ENCODE data around the gene PAX6.
A peak's percentile ranks its signal among the peaks of the same experiment; 100 is the strongest.

PAX6 gene

DNA sequence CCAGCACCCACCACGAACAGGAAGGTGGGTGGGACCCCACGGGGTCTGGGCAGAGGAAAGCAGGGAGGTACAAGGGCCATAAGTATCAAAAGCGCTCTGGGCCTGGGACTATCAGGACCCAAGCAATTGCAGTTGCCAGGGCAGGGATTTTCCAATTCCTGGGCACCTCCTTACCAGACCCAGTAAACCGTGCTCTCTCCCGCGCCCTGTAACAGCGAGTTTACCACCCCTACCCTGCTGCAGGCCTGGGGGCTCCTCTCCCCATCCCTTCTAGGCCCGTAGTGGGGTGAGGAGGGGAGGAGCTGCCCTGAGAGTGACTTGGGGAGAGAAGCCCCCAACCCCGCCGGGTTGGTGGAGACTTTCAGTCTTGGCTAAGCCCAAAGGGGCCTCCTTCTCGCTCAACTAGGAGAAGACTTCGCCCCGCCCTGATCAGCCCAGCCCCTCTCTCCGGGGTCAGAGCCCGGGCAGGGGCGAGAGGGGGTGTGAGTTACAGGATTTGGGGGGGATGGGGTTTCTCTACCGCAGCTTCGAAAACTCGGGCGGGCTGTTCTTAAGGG lies 5.4 kb downstream of the PAX6 start:
- peaks cover 62% of the 10 kb centered on the region for H3K4me1 Mint-ChIP-seq

DNA sequence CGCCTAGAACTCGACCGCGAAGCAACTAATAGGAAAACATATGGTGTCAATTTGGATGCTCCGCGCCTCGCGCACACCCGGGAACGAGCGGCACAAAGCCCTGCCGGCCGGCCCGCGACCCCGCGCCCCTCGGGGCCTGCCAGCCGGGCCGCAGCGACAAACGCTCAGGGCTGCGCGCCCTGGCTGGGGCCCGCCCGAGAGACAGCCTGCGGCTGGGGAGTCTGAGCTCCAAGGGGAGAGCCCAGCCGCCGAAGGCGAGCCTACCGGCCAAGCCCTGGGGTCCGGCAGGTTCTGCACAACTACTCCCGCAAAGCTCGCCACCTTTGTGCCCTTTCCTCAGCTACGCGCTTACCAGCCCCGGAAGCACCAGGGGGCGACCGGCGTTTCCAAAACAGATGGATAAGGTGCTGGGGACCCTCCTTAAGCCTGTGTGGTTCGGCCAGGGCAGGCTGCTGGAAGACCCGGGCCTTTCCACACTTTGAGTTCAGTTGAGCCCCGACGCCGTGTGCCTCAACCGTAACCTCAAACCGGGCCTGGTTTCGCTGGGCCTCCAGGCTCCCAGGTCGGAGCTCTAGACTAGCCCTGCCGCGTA lies 6.0 kb downstream of the PAX6 start:
- ATAC-seq = peak; percentile 22
- Mint-ChIP-seq H3K4me3 (peak overlapping the region; percentile 42 to 82), H3K27me3 (peaks cover 99% of the 10 kb centered on the region), H3K4me1 (peaks cover 65% of the 10 kb centered on the region), H3K9me3 (peaks cover 5 to 7% of the 10 kb centered on the region in 2 donors), H3K27ac (no peak overlapping the region)
- DNase-seq = no peak

More for the DNA sequence above, 5.4 kb downstream of the PAX6 start:
- Mint-ChIP-seq H3K4me3 (no peak overlapping the region), H3K27me3 (peaks cover 99% of the 10 kb centered on the region), H3K27ac (no peak overlapping the region), H3K9me3 (peaks cover 0 to 7% of the 10 kb centered on the region in 2 donors)
- ATAC-seq = peak; percentile 41
- DNase-seq = no peak

DNA sequence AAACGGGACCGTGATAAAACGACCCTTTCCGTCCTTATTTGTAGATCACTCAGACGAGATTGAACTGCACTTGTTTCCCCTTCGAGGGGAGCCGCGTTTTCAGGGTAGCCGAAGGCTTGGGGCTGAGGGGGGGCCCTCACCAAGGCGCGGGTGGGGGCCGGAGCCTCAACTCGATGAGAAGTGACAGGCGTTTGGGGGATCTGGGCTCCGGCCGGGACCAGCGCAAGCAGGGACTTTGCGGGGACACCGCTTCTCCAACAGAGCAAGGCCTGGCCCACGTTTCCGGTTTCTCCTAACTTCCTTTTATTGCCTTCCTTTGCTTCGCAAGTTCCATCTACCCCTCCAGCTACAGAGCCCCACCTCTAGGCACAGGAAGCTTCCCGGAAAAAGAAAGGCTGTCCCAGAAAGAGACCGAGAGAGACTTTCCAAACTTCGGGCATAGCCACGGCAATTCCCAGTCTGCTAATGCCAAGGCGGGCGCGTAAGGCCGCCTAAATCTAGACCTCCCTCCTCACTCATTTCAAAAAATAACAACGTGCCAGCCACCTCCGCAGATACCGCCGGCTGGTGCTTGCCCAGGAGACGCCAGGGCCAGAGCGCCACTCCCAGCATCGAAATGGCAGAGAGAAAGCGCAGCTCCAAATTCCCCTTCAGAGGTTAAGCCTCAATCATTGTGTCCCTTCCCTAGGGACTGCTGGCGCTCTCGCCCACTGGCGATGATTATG lies 6.6 kb downstream of the PAX6 start:
- no peak for ATAC-seq
- H3K9me3 Mint-ChIP-seq = peaks cover 7 to 9% of the 10 kb centered on the region in 2 donors
- H3K4me3 Mint-ChIP-seq = peak overlapping the region; percentile 42 to 82
- H3K27ac Mint-ChIP-seq = no peak overlapping the region
- DNase-seq = no peak
- peaks cover 65% of the 10 kb centered on the region for H3K4me1 Mint-ChIP-seq
- peaks cover 99% of the 10 kb centered on the region for H3K27me3 Mint-ChIP-seq

DNA sequence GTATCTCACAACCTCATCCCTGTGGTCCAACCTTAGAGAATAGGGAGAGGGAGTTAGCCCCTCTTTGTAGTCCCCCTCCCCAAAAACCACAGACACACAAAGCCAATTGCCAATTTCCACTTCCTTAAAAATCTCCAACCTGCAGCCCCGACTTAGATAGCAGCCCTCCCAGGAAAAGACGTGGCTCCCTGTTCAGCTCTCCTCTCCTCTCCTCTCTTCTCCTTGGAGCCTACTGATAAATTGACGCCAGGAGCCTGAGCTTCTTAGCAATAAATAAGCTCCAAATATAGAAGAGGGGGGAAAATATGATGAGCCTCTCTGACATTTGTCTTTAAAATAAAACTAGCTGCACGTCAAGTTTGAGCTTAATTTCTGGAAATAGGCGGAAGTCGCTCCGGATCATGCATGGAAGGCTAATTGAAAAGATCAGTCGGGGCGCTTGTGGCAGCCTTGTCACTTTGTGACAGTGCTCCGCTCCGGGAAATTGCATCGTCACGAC lies 7.3 kb downstream of the PAX6 start:
- Mint-ChIP-seq H3K9me3 (peaks cover 7 to 9% of the 10 kb centered on the region in 2 donors), H3K27ac (no peak overlapping the region)
- ATAC-seq = no peak

DNA sequence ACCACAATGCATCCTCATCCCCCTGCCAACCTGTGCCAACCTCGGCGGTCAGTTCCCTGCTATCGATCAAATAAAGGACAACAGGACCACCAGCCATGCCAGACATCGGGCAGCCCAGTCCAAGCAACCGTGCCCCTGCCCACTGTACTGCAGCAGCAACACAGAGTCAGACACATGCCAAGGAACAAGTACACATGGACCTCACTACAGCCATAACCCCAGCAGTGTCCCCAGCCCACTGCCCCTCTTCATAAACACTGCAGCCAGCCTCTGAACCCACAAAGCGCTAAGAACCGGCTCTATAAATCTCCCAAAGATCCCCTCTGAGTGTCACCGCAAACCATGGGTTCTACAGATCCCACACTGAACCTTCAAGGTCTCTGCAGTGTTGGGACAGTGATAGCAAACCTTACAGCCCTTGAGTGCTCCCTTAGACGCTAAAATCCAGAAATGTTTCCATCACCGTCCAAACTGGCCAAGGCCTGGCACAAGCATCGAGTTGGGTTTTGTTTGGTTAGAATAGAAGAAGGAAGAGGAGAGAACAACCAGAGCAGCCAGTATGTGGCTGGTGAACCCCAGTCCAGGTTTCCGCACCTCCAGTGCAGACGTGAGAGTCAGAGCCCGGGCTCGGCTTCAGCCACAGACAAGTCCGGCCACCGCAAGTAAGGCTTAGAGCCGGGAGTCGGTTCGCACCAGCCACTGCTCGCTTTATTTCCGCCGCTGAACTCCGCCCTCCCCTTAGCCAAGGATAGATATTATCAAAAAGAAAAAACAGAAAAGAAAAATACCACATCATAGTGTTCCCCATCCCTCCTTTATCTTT lies 7.9 kb downstream of the PAX6 start:
- ATAC-seq (no peak), DNase-seq (no peak)
- H3K4me1 Mint-ChIP-seq = peaks cover 63% of the 10 kb centered on the region
- peak overlapping the region in 1 of 2 donors; percentile 82 for H3K4me3 Mint-ChIP-seq
- peaks cover 99% of the 10 kb centered on the region for H3K27me3 Mint-ChIP-seq
- H3K9me3 Mint-ChIP-seq = peaks cover 7 to 9% of the 10 kb centered on the region in 2 donors
- H3K27ac Mint-ChIP-seq = no peak overlapping the region

More for the DNA sequence above, 7.3 kb downstream of the PAX6 start:
- peaks cover 65% of the 10 kb centered on the region for H3K4me1 Mint-ChIP-seq
- peaks cover 99% of the 10 kb centered on the region for H3K27me3 Mint-ChIP-seq
- no peak for DNase-seq
- H3K4me3 Mint-ChIP-seq = peak overlapping the region; percentile 42 to 82

DNA sequence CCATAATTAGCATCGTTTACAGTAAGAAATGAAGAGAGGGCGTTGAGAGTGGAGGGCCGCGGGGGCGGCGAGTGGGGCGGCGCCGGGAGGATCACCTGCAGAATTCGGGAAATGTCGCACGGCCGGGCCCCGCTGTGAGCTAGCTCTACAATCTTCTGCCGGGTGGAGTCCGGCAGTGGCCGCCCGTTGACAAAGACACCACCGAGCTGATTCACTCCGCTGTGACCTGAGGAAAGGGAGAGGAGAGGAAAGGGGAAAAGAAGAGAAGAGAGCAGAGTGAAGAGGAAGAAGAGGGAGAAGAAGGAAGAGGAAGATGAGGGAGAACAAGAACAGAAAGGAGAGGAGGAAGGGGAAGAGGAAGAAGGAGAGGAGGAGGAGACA lies 8.5 kb downstream of the PAX6 start:
- no peak for DNase-seq
- Mint-ChIP-seq H3K27me3 (peaks cover 99% of the 10 kb centered on the region), H3K4me3 (no peak overlapping the region), H3K4me1 (peaks cover 67% of the 10 kb centered on the region), H3K9me3 (peaks cover 7 to 9% of the 10 kb centered on the region in 2 donors), H3K27ac (no peak overlapping the region)
- no peak for ATAC-seq

DNA sequence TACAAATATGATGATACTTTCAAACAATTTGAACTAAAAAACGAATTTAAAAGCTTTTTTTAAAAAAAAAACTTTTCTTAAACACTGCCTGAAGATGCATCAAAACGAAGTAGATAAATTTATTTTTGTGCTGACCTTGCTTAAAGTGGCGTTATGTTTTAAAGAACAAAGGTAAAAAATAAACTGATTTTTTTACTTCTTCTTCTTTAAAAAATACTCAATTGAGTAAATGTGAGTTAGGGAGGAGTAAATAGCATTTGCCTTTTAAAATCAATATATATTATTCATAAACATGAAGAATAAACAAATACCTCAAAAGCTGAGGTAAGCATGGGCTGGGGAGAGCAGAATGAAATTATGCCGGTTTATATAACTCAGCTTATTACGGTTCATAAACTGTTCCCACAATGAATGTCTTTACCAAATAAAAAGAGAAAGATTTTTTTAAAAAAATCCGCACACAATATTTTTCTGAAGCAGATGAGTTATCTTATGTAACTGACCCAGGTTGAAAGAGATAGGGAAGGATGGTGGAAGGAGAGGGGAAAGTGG lies 9.0 kb downstream of the PAX6 start:
- Mint-ChIP-seq H3K27ac (no peak overlapping the region), H3K4me1 (peaks cover 72% of the 10 kb centered on the region), H3K9me3 (peaks cover 7 to 9% of the 10 kb centered on the region in 2 donors), H3K27me3 (peaks cover 99% of the 10 kb centered on the region), H3K4me3 (no peak overlapping the region)
- DNase-seq (no peak), ATAC-seq (no peak)

DNA sequence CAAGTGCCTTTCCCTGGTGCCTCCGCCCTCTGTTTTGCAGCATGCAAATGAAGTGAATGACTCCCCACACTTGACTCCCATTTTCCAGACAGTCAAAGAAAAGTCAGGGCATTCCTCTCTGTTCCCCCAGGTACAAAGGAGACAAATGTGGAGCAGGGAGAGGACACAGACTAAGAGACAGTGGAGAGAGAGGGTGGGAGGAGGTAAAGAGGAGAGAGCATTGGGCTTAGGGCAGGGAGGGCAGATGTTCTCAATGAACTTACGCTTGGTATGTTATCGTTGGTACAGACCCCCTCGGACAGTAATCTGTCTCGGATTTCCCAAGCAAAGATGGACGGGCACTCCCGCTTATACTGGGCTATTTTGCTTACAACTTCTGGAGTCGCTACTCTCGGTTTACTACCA lies 9.8 kb downstream of the PAX6 start:
- H3K4me1 Mint-ChIP-seq = peaks cover 79% of the 10 kb centered on the region
- H3K27ac Mint-ChIP-seq = no peak overlapping the region

DNA sequence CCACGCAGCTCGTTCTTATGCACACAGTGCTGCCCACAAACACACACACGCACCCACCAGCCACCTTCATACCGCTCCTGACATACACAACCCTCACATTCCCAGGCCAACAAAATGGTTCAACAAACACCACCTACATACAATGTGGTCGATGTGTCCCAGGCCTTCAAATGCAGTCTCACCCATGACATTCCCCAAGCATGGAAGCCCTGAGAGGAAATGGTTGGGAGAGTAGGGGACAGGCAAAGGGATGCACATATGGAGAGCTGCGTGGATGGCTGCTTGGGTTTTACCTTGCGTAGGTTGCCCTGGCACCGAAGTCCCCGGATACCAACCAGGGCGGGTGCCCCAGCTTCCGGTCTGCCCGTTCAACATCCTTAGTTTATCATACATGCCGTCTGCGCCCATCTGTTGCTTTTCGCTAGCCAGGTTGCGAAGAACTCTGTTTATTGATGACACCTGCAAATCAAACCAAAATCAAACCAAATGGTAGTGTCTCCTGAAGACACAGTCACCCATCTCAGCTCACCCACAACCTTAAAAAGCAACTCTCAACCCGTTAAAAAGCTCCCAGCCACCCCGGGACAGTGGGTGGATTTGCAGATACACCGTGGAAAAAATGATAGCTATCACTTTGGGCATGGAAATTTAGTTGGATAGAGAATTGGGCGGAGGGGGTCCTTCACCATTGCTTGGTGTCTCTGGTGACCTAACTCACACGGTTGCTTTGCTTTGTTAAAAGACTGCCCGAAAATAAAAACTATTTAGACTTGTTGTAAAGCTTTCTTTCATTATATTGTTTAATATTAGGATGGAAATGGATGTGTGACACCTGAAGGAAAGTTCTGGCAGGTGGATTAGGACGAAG lies 10.5 kb downstream of the PAX6 start:
- Mint-ChIP-seq H3K4me3 (peak overlapping the region in 1 of 2 donors; percentile 65), H3K4me1 (peaks cover 77% of the 10 kb centered on the region), H3K27ac (no peak overlapping the region), H3K27me3 (peaks cover 99% of the 10 kb centered on the region), H3K9me3 (peaks cover 7 to 9% of the 10 kb centered on the region in 2 donors)
- DNase-seq (no peak), ATAC-seq (no peak)

More for the DNA sequence above, 9.8 kb downstream of the PAX6 start:
- no peak for DNase-seq
- Mint-ChIP-seq H3K9me3 (peaks cover 7 to 9% of the 10 kb centered on the region in 2 donors), H3K27me3 (peaks cover 99% of the 10 kb centered on the region), H3K4me3 (no peak overlapping the region)
- no peak for ATAC-seq

DNA sequence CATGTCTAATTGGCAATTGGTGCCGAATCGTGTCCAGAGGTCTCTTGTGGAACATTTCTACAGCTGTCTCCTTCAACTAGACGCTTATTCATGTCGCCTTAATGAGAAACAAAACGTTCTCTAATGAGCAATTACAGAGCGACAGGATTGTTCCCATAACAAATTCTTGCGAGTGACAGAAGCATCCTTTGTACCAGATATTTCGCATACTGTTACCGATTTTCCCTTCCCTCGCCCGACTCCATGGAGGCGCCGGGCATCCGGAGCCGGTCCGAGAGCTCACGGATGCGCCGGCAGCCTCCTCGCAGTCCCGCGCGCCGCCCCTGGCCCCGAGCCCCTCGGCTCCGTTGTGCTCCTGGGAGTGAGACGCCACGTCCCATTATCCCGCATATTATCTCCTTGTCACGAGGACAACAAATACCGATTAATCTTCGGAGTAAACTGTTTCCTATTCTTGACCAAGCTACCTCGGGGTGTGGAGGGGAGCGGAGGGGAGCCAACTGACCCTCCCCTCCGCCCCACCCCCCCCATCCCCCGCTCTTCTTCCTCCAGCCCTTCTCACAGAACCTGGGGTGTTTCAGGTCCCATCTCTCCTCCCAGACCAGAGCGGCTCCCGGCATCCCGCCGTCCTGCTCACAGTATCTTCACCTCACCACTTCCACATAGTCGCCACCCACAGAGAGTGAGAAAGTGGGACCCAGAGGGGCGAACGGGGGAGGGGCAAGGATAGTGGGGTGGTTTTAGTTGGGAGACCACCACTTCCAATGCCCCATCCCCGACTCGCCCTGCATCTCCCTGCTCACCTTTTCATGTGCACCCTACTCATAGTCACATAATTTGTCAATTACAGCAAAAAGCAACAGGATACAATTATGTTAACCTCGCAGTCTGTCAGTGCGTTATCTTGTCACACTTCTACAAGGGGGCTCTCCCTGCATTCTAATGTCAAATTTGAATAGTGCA lies 11.4 kb downstream of the PAX6 start:
- DNase-seq = no peak
- H3K27ac Mint-ChIP-seq = no peak overlapping the region
- H3K4me1 Mint-ChIP-seq = peaks cover 69% of the 10 kb centered on the region
- no peak for ATAC-seq
- H3K9me3 Mint-ChIP-seq = peaks cover 7 to 9% of the 10 kb centered on the region in 2 donors
- peaks cover 96% of the 10 kb centered on the region for H3K27me3 Mint-ChIP-seq
- H3K4me3 Mint-ChIP-seq = peak overlapping the region; percentile 53 to 65

DNA sequence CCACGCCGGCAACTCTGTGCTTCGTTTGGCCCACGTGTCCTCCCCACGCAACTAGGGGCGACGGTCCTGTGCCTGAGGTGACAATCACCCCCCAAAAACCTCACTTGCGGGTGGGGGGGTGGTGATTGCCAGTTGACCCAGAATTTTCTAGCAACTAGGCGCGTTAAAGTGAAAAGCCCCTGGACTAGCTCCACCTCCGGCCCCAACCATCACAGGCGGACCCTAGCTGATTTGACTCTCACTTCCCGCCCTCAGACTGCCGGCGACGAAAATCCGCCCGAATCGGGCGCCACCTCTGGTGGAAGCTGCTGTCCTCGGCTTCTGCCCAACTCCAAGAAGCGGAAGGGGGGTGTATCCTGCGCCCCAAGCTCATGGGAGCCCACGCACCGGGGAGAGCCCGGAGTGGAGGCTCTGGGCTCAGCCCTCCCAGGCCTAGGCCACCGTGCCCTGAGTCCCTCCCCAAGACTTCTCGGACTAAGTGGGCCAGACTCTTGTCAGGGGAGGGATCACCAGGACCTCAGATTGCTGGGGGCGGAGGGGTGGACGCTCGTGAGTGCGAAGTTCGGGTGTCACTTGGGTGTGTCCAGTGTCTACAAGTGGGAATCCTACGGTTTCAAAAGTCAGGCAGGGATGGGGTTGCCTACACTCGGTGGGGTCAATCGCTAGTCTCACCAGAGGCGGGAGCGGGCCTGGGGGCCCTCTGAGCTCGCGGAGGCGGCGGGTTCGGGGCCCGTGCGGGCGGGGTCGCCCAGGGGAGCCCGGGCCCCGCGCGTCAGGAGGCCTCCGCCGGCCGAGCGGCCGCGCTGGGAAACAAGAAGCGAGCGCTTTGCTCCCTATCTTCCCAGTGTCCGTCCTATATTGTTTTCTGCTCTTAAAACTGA lies 12.3 kb downstream of the PAX6 start:
- Mint-ChIP-seq H3K9me3 (peaks cover 7 to 9% of the 10 kb centered on the region in 2 donors), H3K27ac (no peak overlapping the region), H3K4me1 (peaks cover 60% of the 10 kb centered on the region), H3K27me3 (peaks cover 93% of the 10 kb centered on the region), H3K4me3 (peak overlapping the region; percentile 45 to 58)
- DNase-seq = peak in 1 of 2 donors; percentile 43
- peak; percentile 45 for ATAC-seq

DNA sequence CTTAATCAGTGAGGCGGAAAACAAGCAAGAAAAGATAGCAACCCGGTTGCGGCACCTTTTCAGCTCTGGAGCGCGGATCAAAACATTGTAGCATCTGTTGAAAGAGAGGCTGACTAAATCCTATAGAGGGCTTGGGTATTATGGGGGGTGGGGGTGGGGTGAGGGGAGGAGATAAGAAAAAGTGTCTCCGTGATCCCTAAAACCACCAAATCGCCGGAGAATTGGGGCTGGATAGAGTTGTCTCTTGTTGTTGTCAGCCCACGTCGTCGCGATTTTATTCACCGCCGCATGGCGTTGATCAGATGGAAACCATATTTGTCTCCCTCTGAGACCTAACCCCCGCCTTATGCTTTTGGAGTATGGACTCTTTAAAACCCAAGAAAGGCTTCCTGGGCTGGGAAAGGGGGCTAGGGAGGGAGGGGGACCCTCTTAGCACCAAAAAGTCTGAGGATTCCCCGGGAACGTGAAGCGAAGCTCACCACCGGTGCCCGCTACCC lies 13.0 kb downstream of the PAX6 start:
- H3K27me3 Mint-ChIP-seq = peaks cover 92% of the 10 kb centered on the region
- H3K27ac Mint-ChIP-seq = no peak overlapping the region
- H3K4me3 Mint-ChIP-seq = peak overlapping the region; percentile 58 to 65

More for the DNA sequence above, 13.0 kb downstream of the PAX6 start:
- no peak for ATAC-seq
- no peak for DNase-seq
- H3K4me1 Mint-ChIP-seq = peaks cover 53% of the 10 kb centered on the region
- peaks cover 7 to 9% of the 10 kb centered on the region in 2 donors for H3K9me3 Mint-ChIP-seq
